ENCODE measurements around the gene MTX1.

MTX1 gene

DNA sequence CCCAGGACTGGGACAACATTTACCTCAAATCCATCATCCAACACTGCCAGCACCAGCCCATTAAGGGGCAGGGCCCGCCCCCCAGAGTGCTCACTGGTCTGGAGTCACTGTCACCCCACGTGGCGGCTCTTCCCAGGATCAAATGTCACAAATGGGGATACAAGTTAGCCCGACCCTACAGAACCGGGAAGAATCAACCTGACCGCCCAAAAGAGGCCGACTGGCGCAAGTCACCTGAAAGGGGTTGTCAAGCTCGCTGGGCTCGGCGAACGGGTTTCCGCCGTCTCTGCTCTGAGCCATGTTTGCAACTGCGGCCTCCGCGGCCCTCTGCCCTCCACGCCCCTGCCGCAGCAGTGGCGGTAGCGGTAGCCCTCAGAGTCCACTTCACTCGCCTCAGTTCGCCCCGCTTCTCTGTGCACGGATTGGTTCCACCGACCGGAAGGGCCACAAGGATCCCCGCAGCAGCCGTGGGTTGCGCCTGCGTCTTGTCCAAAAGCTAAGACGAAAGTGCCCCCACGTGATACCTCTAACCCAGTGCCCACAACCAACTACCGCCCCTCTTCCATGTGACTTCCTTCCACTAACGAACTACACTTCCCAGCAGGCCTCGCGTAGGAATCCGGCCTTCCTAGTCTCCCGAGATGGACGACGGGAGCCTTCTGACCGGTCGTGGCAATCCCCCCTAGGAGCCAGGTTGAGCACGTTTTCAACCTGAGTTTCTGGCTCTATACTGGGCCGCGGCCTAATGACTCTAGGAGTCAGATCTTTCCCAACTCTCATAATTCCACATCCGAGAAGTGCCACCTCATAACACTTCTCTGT is 53.6 kb downstream of the MTX1 start, which contains the start of gene SCAMP3:
Gene SCAMP3 (minus strand): TSS at position 509 of the 822 bp plus-strand sequence. CDS start 209 bp downstream, at position 300.
- Histone ChIP-seq H3K36me3 (ENCODE audit: insufficient read depth, low read length) (peaks cover 44% of the 10 kb centered on the region; the same call in 1 of the 2 replicates), H2AFZ (ENCODE audit: low read length) (peak within 1 kb of the TSS; percentile 76), H3K4me3 (ENCODE audit: low read length, poor library complexity, severe bottlenecking) (peak within 1 kb of the TSS; percentile 81), H3K9ac (ENCODE audit: low read depth, low read length, poor library complexity, severe bottlenecking) (peak within 1 kb of the TSS; percentile 86), H3K4me2 (ENCODE audit: low read depth, low read length, poor library complexity, severe bottlenecking) (peak within 1 kb of the TSS; percentile 97), H3K9me2 (replicated peaks; ENCODE audit: low read depth, low read length) (no peaks in the 10 kb centered on the region), H3K79me2 (ENCODE audit: insufficient read depth, low read length) (peaks cover 20% of the 10 kb centered on the region), H3K27me3 (ENCODE audit: insufficient read depth, low read length, poor library complexity, severe bottlenecking) (no peaks in the 10 kb centered on the region), H3F3A (ENCODE audit: low read depth) (peaks cover 9% of the 10 kb centered on the region; the same call in 1 of the 2 replicates), H3K4me1 (ENCODE audit: insufficient read depth, low read length, poor library complexity, severe bottlenecking) (peaks cover 16% of the 10 kb centered on the region), H3K9me3 (ENCODE audit: insufficient read depth, low read depth, low read length) (no peaks in the 10 kb centered on the region), H4K20me1 (ENCODE audit: insufficient read depth, low read length, poor library complexity, severe bottlenecking) (peaks cover 9% of the 10 kb centered on the region)
- TF ChIP-seq CTCF (conservative IDR thresholded peaks at IDR 0.05; ENCODE audit: low read length) = no peak
- no peak for TF ChIP-seq EZH2phosphoT487 (IDR thresholded peaks at IDR 0.05; ENCODE audit: borderline replicate concordance)

- H3K36me3 ChIP-seq (ENCODE audit: insufficient read depth, low read length) = peaks cover 55% of the 10 kb centered on the region
- TF ChIP-seq EZH2phosphoT487 (IDR thresholded peaks at IDR 0.05; ENCODE audit: borderline replicate concordance) = no peak
- no peak for TF ChIP-seq CTCF (conservative IDR thresholded peaks at IDR 0.05; ENCODE audit: low read length)
- H2AFZ ChIP-seq (ENCODE audit: low read length) = no peak overlapping the region
- no peaks in the 10 kb centered on the region for H3K9me2 ChIP-seq (replicated peaks; ENCODE audit: low read depth, low read length)
- peaks cover 9% of the 10 kb centered on the region for H4K20me1 ChIP-seq (ENCODE audit: insufficient read depth, low read length, poor library complexity, severe bottlenecking)
- H3K9ac ChIP-seq (ENCODE audit: low read depth, low read length, poor library complexity, severe bottlenecking) = no peak overlapping the region
- peaks cover 16% of the 10 kb centered on the region for H3K4me1 ChIP-seq (ENCODE audit: insufficient read depth, low read length, poor library complexity, severe bottlenecking)
- no peaks in the 10 kb centered on the region for H3K27me3 ChIP-seq (ENCODE audit: insufficient read depth, low read length, poor library complexity, severe bottlenecking)
- no peaks in the 10 kb centered on the region for H3K9me3 ChIP-seq (ENCODE audit: insufficient read depth, low read depth, low read length)
- H3K4me3 ChIP-seq (ENCODE audit: low read length, poor library complexity, severe bottlenecking) = no peak overlapping the region
- H3K79me2 ChIP-seq (ENCODE audit: insufficient read depth, low read length) = peaks cover 27% of the 10 kb centered on the region
- peak overlapping the region; percentile 97 for H3K4me2 ChIP-seq (ENCODE audit: low read depth, low read length, poor library complexity, severe bottlenecking)
- H3F3A ChIP-seq (ENCODE audit: low read depth) = peaks cover 9% of the 10 kb centered on the region; the same call in 1 of the 2 replicates
Observed at GRCh38 chr1:155263067-155263466, 54.6 kb downstream of the MTX1 start.
